GM18519 (cell line): ENCODE data around the gene C11orf71.

Experiments used
- ATAC-seq: cut with Tn5 transposase; IDR thresholded peaks from one replicate; pipeline ENCODE4 v1.9.1; 2021; ENCODE audit warnings: mild to moderate bottlenecking, moderate library complexity; ENCODE audit not compliant: unreplicated experiment, low FRiP score

C11orf71 gene

DNA sequence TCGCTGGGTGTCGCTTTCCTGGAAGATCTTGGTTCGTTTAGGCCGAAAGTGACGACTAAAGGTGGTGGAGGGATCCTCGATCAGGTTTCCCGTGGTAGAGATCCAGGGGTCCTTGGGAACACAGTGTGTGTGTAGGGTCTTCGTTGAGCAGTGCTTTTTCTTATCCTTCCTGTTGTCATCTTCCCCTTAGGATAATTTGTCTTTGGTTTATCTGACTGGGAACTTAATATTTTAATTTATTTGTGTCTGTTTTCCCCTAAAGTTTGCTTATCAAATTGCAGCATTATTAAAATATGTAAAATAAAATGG lies 558 bp upstream of the C11orf71 start:
- ATAC-seq, result no peak

GRCh38 chr11:114399490-114400215 lies 658 bp downstream of the C11orf71 start:
- peak; percentile 11 for ATAC-seq

GRCh38 chr11:114398303-114398920 lies 1.9 kb downstream of the C11orf71 start:
- ATAC-seq, result no peak

- ATAC-seq, result no peak
Observed at GRCh38 chr11:114397349-114397982, 2.8 kb downstream of the C11orf71 start.

- no peak for ATAC-seq
Observed at GRCh38 chr11:114396916-114397315, 3.4 kb downstream of the C11orf71 start.

DNA sequence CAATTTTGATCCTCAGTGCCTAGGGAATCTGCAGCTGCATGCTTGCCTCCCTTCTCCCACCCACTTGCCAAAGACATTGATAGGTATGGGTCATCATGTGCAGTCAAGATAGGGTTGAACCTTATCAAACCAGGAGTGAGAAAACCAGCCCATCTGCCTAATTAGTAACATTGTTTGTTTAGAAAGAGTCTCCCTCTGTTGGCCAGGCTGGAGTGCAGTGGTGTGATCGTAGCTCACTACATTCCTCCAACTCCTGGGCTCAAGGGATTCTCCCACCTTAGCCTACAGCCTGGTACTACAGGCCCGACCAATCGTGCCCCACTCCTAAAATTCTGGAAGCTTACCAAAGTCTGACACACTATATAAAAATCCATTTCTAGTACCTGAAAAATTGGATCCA lies 4.6 kb downstream of the C11orf71 start:
- no peak for ATAC-seq

DNA sequence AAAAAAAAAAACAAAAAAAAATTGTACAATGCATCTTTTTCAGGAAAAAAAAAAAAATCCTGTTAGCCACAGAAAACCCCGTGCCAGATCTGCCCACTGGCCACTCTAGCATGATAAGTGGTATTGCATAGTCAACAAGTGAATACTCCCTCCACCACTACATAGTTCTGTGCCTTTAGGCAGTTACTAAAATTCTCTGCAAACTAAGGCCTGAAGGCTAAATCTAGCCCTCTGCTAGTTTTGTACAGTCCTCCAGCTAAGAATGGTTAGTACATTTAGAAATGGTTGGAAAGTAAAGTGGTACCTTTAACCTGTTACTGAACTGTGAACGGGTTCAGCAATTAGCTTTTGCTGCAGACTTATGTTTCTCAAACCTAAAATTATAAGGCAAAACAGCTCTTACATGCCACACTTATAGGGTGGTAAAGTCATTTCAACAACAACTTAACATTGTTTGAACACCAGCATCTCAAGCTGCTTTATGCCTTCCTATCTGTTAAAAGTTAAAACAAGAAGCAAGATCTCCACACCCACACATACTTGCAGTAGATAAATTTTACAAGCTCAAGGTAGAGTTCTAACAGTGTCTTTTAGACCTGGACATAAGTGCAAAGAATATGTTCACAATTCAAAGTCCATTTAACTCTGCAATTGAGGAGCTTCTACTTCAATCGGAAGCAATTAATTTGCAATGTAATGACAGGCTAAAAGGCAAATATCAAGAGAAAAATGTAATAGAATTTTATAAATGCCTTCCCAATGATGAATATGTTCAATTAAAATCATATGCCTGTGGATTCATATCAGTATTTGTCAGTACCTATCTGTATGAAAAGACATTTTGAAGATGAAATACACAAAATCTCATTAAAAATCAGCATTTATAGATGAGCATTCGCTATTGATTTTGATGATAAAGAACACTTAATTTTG lies 7.3 kb downstream of the C11orf71 start:
- ATAC-seq, result no peak

GRCh38 chr11:114386545-114386944 lies 13.8 kb downstream of the C11orf71 start:
- no peak for ATAC-seq

GRCh38 chr11:114386131-114386530 lies 14.2 kb downstream of the C11orf71 start:
- ATAC-seq, result no peak

DNA sequence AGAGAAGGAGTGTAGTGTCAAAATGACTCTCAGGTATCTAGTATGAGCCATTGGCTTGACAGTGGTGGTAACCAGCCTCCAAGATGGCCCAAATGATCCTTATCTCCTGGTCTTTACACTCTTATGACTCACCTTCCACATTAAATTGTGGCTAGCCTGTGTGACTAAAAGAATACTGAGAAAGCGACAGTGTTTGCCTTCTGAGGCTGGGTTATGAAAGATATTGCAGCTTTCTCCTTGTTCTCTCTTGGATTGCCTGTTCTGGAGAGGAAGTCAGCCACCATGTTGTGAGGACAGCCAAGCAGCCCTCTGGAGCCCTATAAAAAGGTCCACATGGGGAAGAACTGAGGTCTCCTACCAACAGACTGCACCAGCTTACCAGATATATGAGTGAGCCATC lies 15.8 kb downstream of the C11orf71 start:
- no peak for ATAC-seq

DNA sequence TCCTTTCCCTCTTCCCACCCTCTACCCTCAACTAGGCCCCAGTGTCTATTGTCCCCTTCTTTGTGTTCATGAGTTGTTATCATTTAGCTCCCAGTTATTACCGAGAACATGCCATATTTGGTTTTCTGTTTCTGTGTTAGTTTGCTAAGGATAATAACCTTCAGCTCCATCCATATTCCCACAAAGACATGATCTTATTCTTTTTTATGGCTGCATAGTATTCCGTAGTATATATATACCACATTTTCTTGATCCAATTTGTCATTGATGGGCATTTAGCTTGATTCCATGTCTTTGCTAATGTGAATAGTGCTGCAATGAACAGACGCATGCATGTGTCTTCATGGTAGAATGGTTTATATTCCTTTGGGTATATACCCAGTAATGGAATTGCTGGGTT lies 17.8 kb downstream of the C11orf71 start:
- ATAC-seq, result no peak

DNA sequence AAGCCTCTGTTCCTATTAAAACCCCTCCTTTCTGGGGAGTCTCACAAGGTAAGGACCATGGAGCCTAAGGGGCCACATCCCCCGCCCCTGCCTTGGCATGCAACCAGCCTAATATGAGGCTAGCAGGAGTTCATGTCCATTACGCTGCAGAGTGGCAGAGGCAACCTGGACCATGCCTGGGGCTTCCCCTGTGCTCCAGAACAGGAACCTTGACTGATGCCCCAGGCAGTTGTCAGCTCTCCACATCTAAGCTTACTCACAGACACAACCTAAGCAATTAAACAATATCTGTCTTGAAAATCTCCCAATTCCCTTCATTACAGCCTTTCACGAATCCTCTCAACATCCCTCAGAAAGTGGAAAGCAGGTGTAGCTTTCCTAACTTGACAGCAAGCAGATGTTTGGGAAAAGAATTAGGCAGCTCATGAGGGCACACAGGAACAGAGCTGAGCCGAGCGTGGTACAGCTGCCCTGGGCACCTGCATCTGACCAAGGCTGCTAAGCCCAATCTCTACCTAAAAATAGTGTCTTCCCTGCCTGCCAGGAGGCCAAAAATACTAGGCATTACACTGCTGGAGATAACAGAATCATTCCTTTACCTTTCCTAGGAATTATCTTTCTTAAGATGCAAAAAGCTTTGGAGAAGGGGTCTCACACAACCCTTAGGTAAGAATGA lies 20.8 kb downstream of the C11orf71 start:
- no peak for ATAC-seq

GRCh38 chr11:114377612-114378267 lies 22.6 kb downstream of the C11orf71 start:
- no peak for ATAC-seq

- no peak for ATAC-seq
Observed at GRCh38 chr11:114375052-114375451, 25.3 kb downstream of the C11orf71 start.

DNA sequence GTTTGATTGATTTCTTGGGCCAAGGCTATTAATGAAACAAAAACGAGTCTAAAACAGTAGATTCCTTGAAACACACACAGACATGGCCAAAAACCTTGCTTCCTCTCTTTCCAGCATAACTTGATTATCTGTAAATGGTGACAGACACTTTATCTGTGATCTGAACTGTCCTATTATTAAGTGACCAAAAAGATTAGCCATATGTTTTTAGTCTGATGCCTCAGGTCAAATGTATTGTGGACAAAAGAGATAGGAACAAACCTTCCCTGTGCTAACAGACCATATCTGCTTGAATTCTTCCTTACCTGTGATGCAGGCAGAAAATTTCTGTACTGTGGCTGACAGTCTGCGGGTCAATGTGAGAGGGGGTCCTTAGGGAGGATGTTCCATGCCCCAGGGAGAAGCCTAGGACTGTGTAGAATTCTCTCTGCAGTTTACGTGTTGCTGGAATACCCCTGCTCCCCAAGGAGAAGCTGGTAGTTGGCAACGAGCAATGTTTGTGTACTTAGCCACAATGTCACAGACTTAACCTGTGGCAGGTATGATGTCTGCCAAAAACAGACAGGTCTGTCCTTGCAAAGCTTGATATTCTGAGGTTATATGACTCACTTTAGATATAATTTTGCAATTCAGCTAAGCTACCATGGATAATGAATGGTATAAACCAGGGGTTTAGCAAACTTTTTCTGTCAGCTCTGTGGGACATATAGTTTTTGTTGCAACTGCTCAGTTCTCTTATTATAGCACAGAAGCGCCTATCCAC lies 31.2 kb downstream of the C11orf71 start:
- ATAC-seq, result no peak

GRCh38 chr11:114367244-114367957 lies 32.9 kb downstream of the C11orf71 start:
- no peak for ATAC-seq

- ATAC-seq, result no peak
Observed at GRCh38 chr11:114366331-114367243, 33.7 kb downstream of the C11orf71 start.

DNA sequence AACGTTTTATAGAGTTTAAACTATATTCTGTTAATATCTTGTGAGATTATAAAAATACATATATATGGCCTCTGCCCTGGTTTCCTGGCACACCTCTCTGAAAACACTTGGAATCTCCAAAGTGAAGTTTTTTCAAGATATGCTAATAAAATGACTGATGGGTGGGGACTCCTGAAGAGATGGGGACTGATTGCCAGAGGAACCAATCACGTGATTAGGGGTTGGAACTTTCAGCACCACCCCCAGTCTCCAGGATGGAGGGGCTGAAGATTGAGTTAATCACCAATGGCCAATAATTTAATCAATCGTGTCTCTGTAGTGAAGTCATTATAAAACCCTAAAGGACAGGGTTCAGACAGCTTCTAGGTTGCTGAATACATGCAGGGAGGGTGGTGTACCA lies 37.4 kb downstream of the C11orf71 start:
- ATAC-seq, result no peak
